ENCODE results near the gene PTPRG.

The PTPRG gene

DNA sequence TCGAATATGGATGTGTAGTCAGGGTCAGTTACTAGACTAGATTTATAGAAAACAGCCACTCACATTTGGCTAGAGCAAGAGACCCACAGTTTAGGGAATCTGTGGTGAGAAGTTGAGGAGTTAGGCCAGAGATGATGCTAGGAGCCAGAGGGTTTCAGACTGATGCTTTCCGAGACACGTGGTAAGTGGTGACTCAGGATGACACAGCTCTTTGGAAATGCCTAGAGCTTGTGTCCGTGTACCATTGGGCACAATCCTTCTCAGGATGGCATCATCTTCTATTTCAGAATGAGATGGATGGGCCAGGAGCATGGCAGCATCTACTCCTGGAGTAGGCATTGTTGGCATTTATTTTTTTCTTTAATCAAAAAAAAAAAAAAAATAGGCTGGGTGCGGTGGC, 28.5 kb downstream of the PTPRG start:
- no peak for DNase-seq (ENCODE audit: low read depth)

DNA sequence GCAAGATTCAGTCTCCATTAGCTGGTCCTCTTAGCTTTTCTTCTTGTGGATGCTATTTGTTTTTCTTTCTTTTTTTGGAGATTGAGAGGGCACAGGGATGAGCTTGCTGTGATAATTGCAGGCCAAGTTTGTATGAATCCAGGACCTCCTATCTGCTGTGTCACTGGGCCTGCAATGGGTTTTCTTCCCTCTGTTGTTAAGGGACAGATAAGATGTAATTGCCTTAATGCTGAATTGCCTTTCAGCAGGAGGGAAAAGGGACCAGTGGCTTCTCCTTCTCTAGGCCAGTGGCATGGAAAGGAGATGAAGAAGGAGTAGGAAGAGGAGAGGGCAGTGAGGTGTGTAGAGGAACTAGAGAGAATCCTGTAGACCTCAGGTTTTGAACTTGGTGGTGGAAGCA, 29.9 kb downstream of the PTPRG start:
- DNase-seq (ENCODE audit: low read depth) = no peak

DNA sequence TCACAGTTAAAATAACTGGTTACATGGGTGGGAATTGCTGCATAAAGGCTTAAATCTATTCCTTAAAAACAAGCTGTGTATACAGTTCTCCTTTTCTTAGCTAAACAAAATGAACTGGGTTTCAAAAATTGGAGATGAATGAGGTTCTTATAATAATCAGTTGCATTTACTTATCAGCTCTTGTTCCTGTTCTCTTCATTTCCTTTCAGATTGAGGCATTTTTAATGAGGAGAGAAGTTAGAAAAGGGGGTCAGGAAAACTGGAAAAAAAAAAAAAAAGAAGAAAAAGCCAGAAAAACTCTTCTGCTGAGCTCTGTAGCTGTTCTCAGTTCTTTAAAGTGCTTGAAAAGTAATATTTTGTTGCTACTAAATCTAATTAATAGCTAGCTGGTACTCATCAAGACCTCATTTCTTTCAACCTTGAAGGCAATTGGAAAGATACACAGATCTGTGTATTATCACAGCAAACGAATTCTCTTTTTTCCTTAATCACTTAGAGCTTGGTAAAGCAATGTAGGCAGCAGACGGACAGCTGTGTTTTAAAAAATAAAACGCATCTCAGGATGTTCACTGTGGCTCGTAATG, 32.2 kb downstream of the PTPRG start:
- no peak for DNase-seq (ENCODE audit: low read depth)

DNA sequence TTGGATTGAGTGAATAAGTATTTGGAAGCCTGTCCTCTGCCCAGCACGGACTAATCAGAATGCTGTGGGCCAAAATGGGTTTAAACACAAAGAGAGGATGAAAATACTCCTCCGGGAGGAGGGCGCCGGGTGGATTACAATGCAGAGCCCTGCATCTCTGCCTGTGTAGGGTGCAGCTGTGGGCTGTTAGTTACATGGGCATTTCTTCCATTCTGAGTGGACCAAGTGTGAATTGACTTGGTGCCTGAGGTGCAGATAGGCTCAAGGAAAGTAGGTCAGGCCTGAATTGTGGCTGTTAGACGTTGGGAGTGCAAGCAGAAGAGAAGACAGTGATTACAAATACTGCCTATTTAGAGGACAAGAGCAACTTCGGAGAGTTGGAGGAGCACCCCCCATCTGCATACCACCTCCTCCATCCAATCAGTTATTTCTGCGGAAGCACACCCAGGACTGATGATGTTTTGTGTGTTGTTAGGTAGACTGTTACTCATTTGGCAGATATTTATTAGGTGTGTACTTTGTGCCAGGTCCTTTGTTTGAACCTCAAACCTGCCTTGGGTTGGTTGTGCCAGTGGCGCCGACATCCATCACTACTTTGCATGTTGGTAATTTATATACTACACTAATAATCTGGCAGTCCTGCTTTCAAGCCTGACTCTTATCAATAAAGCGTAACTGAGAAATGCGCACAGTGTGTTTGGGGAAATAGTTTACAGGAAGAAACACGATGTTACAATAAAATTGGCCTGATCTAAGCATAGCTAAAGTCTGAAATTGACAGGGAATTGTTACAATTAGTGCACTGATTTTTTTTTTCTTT, 33.0 kb downstream of the PTPRG start:
- no peak for DNase-seq (ENCODE audit: low read depth)

DNA sequence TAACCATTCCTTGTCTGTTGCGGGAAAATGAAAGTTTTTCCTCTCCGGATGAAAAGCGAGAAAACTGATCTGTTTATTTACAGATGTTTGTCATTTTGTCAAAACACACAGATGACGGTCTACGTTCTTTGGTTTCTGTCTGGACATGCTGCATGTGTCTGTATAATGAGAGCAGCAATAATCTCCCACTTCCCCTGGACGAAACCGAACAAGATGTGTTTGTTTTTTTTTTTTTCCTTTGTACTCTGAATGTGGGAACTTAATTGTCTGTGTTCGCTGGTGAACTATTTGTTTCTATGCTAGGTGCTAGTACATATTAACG, 33.6 kb downstream of the PTPRG start:
- no peak for DNase-seq (ENCODE audit: low read depth)

- no peak for DNase-seq (ENCODE audit: low read depth)
Observed at GRCh38 chr3:61595288-61595687, 33.9 kb downstream of the PTPRG start.

GRCh38 chr3:61595826-61596225, 34.5 kb downstream of the PTPRG start:
- DNase-seq (ENCODE audit: low read depth) = no peak

DNA sequence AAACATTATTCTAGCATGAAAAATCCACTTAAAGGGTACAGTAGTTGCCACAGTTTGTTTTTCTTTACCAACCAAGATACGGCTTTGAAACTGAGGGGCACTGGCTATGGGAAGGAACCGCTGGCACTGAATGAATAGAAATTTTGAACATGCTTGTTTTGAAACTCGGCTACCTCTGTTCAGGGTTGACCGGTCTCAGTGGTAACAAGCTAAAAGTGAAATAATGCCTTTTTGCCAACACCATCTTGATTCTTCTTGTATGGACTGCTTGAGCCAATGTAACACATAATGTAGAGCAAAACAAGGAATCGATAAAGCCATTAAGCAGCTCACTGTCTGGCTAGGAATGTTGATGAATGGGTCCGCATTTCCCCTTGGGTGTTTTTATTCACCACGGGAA, 36.5 kb downstream of the PTPRG start:
- no peak for DNase-seq (ENCODE audit: low read depth)

DNA sequence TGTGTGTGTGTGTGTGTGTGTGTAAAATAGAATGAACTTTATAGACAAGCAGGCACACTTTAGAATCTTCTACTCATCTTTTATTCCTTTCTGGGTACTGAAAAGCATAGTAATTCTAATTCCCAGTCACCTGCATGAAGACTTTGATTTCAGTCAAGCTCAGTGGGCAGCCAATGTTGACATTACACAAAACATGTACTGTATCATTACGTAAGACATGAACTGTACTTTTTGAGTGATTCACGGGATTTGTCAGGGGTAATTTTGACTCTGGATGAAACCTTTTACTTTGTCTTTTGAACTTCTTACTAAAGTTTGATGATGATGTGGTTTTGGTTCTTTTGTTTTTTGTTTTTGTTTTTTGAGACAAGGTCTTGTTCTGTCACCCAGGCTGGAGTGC, 38.8 kb downstream of the PTPRG start:
- DNase-seq (ENCODE audit: low read depth) = no peak

- DNase-seq (ENCODE audit: low read depth) = no peak
Observed at GRCh38 chr3:61601831-61602230, 40.5 kb downstream of the PTPRG start.

DNA sequence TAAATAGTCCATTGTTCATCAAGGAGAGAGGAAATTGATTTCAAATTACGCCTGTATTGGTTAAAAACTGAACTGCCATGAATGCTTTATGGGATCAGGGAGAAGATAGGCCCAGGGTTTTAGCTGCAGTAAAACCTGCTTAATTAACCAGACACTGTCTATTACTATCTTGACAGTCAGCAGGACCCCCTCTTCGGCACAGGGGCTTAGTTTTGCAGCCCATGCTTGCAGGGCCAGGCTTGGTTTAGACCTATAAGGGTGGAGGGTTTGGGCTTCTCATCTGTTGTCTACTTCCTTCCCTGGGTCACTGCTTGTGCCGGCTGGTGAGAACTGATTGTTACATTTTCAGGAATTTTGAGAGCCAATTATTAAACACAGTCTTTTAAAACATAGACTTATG, 41.1 kb downstream of the PTPRG start:
- DNase-seq (ENCODE audit: low read depth) = no peak

DNA sequence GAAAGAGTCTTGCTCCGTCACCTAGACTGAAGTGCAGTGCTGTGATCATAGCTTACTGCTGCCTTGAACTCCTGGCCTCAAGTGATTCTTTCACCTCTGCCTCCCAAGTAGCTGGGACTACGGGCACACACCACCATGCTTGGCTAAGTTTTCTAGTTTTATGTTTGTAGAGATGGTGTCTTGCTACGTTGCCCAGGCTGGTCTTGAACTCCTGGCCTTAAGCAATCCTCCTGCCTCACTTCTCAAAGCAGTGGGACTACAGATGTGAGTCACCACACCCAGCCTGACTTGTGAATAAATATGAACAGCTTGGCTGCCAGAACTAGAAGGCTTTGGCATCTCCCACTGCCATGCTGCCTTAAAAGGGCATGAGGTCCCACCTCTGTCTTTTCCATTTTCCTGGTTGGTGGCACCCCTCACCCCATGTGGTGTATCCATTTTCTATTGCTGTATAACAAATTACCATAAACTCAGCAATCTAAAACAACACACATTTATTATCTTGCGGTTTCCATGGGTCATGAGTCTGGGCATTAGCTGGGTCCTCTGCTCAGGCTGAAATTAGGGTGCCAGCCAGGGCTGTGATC, 44.3 kb downstream of the PTPRG start:
- no peak for DNase-seq (ENCODE audit: low read depth)

GRCh38 chr3:61606196-61606595, 44.8 kb downstream of the PTPRG start:
- DNase-seq (ENCODE audit: low read depth) = no peak

GRCh38 chr3:61608072-61608471, 46.7 kb downstream of the PTPRG start:
- DNase-seq (ENCODE audit: low read depth) = no peak

DNA sequence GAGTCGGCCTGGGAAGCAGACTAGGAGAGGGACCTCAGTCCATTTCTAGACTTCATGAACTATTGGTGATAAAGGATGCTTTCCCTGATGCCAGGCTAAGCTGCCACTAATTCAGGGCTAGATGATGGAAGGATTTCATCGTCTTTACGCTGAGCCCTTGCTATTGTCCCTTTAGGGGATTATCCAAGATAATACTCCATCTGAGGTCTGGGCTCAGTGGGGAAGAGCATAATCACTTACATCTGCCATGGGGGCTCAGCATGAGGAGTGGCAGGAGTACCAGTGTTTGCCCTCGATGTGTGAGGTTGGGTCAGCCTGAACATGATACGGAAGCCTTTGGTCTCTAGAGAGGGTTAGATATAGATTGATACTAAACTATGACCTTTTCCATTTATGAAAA, 47.3 kb downstream of the PTPRG start:
- DNase-seq (ENCODE audit: low read depth) = no peak

- DNase-seq (ENCODE audit: low read depth) = no peak
Observed at GRCh38 chr3:61610316-61610715, 48.9 kb downstream of the PTPRG start.

DNA sequence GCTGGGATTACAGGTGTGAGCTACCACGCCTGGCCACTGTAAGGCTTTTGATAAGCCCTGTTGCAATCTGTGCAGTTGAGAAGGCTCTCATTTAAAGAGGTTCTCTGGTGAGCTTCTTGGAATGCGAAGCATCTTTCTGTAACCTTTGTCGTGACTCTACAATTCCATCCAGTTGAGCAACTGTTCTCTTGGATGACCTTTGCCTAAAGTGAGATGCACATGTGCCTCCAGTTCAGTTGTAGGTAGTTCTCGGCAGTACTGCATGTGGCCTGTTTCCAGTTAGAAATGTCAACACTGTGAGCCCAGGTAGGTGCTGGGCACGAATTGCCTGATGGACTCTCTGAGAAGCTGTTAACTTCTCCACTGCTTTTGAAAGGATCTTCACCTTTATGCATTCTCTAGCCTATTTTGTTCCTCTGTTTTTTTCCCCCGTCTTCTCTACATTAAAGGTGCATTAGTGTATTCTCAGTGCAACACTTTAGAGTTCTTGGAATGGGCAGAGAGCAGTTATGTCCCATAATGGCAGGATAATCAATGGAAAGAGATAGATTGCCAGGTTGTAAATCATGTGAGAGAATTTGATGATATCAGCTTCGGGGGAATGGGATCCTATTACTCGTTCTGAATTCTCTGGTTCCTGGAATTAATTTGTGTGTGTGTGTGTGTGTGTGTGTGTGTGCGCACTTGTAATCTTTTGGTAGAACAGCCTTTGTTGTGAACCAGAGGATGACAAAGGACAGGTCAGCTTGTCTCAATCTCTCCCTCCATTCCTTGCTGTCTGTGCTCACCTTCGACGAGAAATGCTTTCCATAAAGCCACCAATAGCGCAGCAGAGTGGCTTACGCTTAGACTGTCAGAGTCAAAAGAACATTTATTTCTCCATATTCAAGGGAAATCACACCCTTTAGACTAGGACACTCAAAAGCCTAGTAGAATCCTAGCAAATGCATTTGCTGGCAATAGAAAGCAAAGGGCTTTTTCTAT, 51.1 kb downstream of the PTPRG start:
- no peak for DNase-seq (ENCODE audit: low read depth)

- DNase-seq (ENCODE audit: low read depth) = no peak
Observed at GRCh38 chr3:61613666-61614065, 52.3 kb downstream of the PTPRG start.

- DNase-seq (ENCODE audit: low read depth) = no peak
Observed at GRCh38 chr3:61615643-61616042, 54.3 kb downstream of the PTPRG start.

- DNase-seq (ENCODE audit: low read depth) = no peak
Observed at GRCh38 chr3:61616586-61616985, 55.2 kb downstream of the PTPRG start.

DNA sequence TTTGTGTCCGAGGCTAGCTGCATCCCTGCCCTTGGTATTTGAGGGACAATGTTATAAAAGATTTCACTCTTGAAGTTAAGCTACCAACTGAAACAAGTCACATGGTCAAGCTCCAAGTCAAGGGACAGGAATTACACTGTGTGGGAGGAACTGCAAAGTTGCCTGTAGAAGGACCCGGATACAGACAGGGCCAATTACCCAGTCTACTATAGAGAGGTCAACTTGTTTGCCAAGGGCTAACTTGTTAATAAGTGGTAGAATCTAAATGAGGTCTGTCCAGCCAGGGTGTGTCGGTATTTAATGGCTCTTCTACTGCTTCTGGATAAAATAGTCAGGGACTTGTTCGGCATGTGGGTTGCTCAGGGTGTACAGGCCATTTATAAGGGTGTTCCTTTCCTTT, 55.7 kb downstream of the PTPRG start:
- no peak for DNase-seq (ENCODE audit: low read depth)

GRCh38 chr3:61617651-61618050, 56.3 kb downstream of the PTPRG start:
- no peak for DNase-seq (ENCODE audit: low read depth)

GRCh38 chr3:61618231-61618630, 56.9 kb downstream of the PTPRG start:
- DNase-seq (ENCODE audit: low read depth) = no peak

Measured in stimulated activated CD8-positive, alpha-beta memory T cell treated with anti-CD3 and anti-CD28 coated beads, Interleukin-15, amount 100 ng/mL, for 24 hours (primary cell).